ENCODE measurements around the gene SSTR5. TPM values are rescaled to one million over a fixed set of nuclear protein-coding genes. Genes with fewer than 3 reads are reported as not detected.

The SSTR5 gene
- total RNA-seq, 6 donors from 2014 or later = not detected

GRCh38 chr16:1088295-1089170 is 16.0 kb downstream of the SSTR5 start:
- DNase-seq (peak in 1 of 2 donors; percentile 67), ATAC-seq (ENCODE audit: low FRiP score in 2 of 2) (no peak)
- TF ChIP-seq, protein P1, sequence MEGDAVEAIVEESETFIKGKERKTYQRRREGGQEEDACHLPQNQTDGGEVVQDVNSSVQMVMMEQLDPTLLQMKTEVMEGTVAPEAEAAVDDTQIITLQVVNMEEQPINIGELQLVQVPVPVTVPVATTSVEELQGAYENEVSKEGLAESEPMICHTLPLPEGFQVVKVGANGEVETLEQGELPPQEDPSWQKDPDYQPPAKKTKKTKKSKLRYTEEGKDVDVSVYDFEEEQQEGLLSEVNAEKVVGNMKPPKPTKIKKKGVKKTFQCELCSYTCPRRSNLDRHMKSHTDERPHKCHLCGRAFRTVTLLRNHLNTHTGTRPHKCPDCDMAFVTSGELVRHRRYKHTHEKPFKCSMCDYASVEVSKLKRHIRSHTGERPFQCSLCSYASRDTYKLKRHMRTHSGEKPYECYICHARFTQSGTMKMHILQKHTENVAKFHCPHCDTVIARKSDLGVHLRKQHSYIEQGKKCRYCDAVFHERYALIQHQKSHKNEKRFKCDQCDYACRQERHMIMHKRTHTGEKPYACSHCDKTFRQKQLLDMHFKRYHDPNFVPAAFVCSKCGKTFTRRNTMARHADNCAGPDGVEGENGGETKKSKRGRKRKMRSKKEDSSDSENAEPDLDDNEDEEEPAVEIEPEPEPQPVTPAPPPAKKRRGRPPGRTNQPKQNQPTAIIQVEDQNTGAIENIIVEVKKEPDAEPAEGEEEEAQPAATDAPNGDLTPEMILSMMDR (IDR thresholded peaks at IDR 0.05) = no peak
- no peak for TF ChIP-seq EP300 (IDR thresholded peaks at IDR 0.05)
- no peak for TF ChIP-seq POLR2AphosphoS5 (IDR thresholded peaks at IDR 0.05)
- 46 to 61% methylated on average over 23 to 35 of the region's 40 CpGs for WGBS, 2 donors
- Histone ChIP-seq H3K4me1 (peaks cover 10 to 19% (median 11%) of the 10 kb centered on the region in 4 donors), H3K27me3 (peaks cover 0 to 36% (median 12%) of the 10 kb centered on the region in 4 donors), H3K9me3 (peaks cover 7 to 23% (median 19%) of the 10 kb centered on the region in 4 donors), H3K27ac (no peak overlapping the region), H3K36me3 (no peaks in the 10 kb centered on the region), H3K4me3 (no peak overlapping the region)

DNA sequence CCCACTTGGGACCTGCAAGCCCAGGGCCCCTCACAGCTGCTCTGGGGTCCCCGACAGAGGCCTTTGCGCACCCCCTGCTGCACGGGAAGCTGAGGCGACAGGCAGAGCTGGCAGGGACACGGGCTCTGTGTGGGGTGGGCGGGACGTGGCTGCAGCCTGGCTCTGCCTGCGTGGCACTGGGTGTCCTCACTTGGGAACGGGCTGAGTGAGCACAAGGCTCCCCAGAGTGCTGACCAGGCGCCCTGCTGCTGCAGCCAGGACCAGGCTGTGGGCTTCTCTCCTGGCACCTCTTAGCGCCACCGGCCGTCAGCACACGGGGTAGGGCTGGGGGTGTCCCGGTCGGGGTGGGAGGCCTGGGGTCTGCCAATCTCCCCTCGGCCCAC is 16.9 kb downstream of the SSTR5 start:
- no peak overlapping the region for H3K4me3 ChIP-seq
- H3K9me3 ChIP-seq = peaks cover 5 to 17% (median 13%) of the 10 kb centered on the region in 4 donors
- TF ChIP-seq, protein P1 (IDR thresholded peaks at IDR 0.05) = no peak
- DNase-seq (peak in 1 of 2 donors; percentile 79), ATAC-seq (ENCODE audit: low FRiP score in 2 of 2) (no peak)
- WGBS, 2 donors = 57% methylated on average over 17 of the region's 17 CpGs; no CpG with 5 or more reads in 1 of the 2 donors
- peaks cover 0 to 35% (median 12%) of the 10 kb centered on the region in 4 donors for H3K27me3 ChIP-seq
- H3K4me1 ChIP-seq = peaks cover 10 to 19% (median 11%) of the 10 kb centered on the region in 4 donors
- H3K27ac ChIP-seq = no peak overlapping the region
- H3K36me3 ChIP-seq = no peaks in the 10 kb centered on the region

- H3K4me1 ChIP-seq = peaks cover 10 to 19% (median 11%) of the 10 kb centered on the region in 4 donors
- DNase-seq (no peak), ATAC-seq (ENCODE audit: low FRiP score in 2 of 2) (peak; percentile 13 to 38)
- H3K9me3 ChIP-seq = peaks cover 0 to 11% (median 7%) of the 10 kb centered on the region in 4 donors
- WGBS, 2 donors = 14% methylated on average over 22 of the region's 38 CpGs; no CpG with 5 or more reads in 1 of the 2 donors
- H3K27ac ChIP-seq = no peak overlapping the region
- H3K36me3 ChIP-seq = no peaks in the 10 kb centered on the region
- TF ChIP-seq POLR2AphosphoS5 (IDR thresholded peaks at IDR 0.05) = no peak
- TF ChIP-seq, protein P1 (IDR thresholded peaks at IDR 0.05) = no peak
- TF ChIP-seq EP300 (IDR thresholded peaks at IDR 0.05) = no peak
- TF ChIP-seq POLR2A (IDR thresholded peaks at IDR 0.05) = no peak
- H3K27me3 ChIP-seq = peaks cover 0 to 35% (median 12%) of the 10 kb centered on the region in 4 donors
- H3K4me3 ChIP-seq = peak overlapping the region in 1 of 4 donors; percentile 4
These were observed 17.5 kb downstream of the SSTR5 start for GRCh38 chr16:1089822-1090619.

DNA sequence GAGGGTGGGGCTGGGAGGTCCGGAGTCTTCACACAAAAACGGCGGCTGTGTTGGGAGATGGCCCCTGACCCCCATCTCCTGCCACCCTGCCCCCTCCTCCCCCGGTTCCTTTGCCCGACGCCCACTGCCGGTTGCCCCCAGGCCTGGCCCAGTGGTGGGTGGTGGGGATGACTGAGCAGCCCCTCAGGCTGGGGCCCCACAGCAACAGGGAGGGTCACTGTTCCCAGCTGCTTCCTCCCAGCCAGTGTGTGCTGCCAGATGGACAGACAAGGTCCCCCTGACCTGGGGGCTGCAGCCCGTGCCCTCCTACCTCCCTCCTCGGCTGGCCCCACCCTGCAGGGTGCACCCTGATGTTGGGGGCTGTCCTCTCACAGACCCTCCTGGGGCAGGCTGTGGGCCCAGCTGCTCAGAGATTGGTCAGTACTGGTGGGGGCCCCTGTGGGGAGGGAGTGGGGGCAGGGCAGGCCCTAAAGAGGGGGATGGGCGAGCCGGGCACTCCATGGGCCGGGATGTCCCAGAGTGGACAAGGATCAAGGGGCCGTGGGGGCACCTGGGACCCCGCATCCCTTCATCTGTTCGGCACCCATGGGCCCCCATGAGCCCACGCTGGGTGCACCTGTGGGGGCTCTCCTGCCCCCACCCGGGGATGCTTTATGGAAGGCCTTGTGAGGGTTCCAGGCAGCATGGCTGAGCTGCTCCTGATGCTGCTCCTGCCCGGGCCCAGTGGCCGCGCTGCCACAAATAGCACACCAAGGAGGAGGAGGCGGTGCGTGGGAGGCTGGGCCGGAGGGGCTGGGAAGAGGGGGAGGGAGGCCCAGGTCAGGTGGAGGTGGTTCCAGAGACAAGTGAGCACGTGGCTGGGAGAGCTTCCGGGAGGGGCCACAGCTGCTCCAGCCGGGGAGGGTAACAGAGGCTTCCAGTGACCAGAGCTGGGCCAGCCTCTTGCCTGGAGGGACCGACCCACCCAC is 18.4 kb downstream of the SSTR5 start:
- DNase-seq (peak in 1 of 2 donors; percentile 61), ATAC-seq (ENCODE audit: low FRiP score in 2 of 2) (no peak)
- WGBS, 2 donors = 49 to 52% methylated on average over 16 to 18 of the region's 27 CpGs
- Histone ChIP-seq H3K4me3 (no peak overlapping the region), H3K27me3 (peaks cover 0 to 35% (median 12%) of the 10 kb centered on the region in 4 donors), H3K4me1 (peaks cover 10 to 19% (median 11%) of the 10 kb centered on the region in 4 donors), H3K27ac (no peak overlapping the region), H3K36me3 (no peaks in the 10 kb centered on the region), H3K9me3 (peaks cover 0 to 3% (median under 1%) of the 10 kb centered on the region in 4 donors)
- TF ChIP-seq POLR2AphosphoS5 (IDR thresholded peaks at IDR 0.05) (no peak), POLR2A (IDR thresholded peaks at IDR 0.05) (no peak), EP300 (IDR thresholded peaks at IDR 0.05) (no peak)
- TF ChIP-seq, protein P1 (IDR thresholded peaks at IDR 0.05) = no peak

All from upper lobe of left lung (tissue), 6 donors.